GM12878 (cell line): ENCODE measurements around the gene HK2. TPM values are rescaled to one million over a fixed set of nuclear protein-coding genes. Genes with fewer than 3 reads are reported as not detected.
A peak's percentile ranks its signal among the peaks of the same experiment; 100 is the strongest.

Experiments
- CHD4 ChIP-seq: fragments of 200-600 bp; sonication (generic); IDR thresholded peaks from 2 replicates; pipeline ENCODE4 v1.6.1; 2016; ENCODE audit warnings: mild to moderate bottlenecking
- POLR2AphosphoS2 ChIP-seq: IDR thresholded peaks from 2 replicates; pipeline ENCODE4 v1.6.1; 2011; ENCODE audit warnings: low read depth, mild to moderate bottlenecking, low read length, improper control_type of control experiment, moderate library complexity
- RCOR1 ChIP-seq: conservative IDR thresholded peaks from 2 replicates; pipeline ENCODE4 v1.6.1; 2012; ENCODE audit warnings: low read depth, low read length, improper control_type of control experiment
- RFX5 ChIP-seq: IDR thresholded peaks from 2 replicates; pipeline ENCODE4 v1.6.1; 2011; ENCODE audit warnings: low read depth, low read length, improper control_type of control experiment
- RUNX3 ChIP-seq: IDR thresholded peaks from 2 replicates; pipeline ENCODE4 v1.6.1; 2012; ENCODE audit warnings: low read length, inconsistent platforms
- SMAD5 ChIP-seq: IDR thresholded peaks from 2 replicates; pipeline ENCODE4 v1.6.1; 2016; ENCODE audit warnings: antibody characterized with exemption, low read depth
- SMC3 ChIP-seq: IDR thresholded peaks from 2 replicates; pipeline ENCODE4 v1.6.1; 2011; ENCODE audit warnings: low read length, improper control_type of control experiment, borderline replicate concordance
- SP1 ChIP-seq: IDR thresholded peaks from one replicate; pipeline ENCODE4 v1.6.1; 2011; ENCODE audit warnings: low read depth, low read length
- TARDBP ChIP-seq: IDR thresholded peaks from 2 replicates; pipeline ENCODE4 v1.6.1; 2016; ENCODE audit warnings: borderline replicate concordance
- TBL1XR1 ChIP-seq: IDR thresholded peaks from 2 replicates; pipeline ENCODE4 v1.6.1; 2012; ENCODE audit warnings: low read depth, low read length, improper control_type of control experiment
- TCF3 ChIP-seq: IDR thresholded peaks from 2 replicates; pipeline ENCODE4 v1.6.1; 2012; ENCODE audit warnings: low read depth, mild to moderate bottlenecking, low read length, borderline replicate concordance; ENCODE audit not compliant: insufficient read depth
- ZSCAN29 ChIP-seq: fragments of 450-650 bp; IDR thresholded peaks from 2 replicates; pipeline ENCODE4 v1.6.1; 2017; ENCODE audit warnings: mild to moderate bottlenecking, moderate library complexity
- ZZZ3 ChIP-seq: IDR thresholded peaks from 2 replicates; pipeline ENCODE4 v1.6.1; 2011; ENCODE audit warnings: low read depth; ENCODE audit not compliant: control insufficient read depth, insufficient read length
- polyA plus RNA-seq, 11 experiments: library from polyadenylated mRNA; depleted of rRNA in 4 of 11; unstranded in 6 of 11; stranded (reverse) in 5 of 11; fragments of >200 nt; fragmentation: Nextera tagmentation in 4 of 11; fragmentation: Illumina TruSeq in 1 of 11; extraction: Ambion mirVana in 4 of 11; extraction: Trizol in 1 of 11; gene quantifications; 1 replicate in 1 of 11; 2 replicates in 10 of 11; pipeline versions ENCODE4 v1.2.1 to v1.2.3, GENCODE V29; 2011 to 2016; ENCODE audit warnings: inconsistent platforms in 2 of 11, missing spikeins in 2 of 11, low read depth in 1 of 11
- total RNA-seq, 4 experiments: library from RNA; depleted of rRNA in 3 of 4; stranded (reverse); fragments of >200 nt in 3 of 4; fragmentation: Illumina TruSeq in 1 of 4; extraction: Trizol in 1 of 4; gene quantifications; 2 replicates each; pipeline versions ENCODE4 v1.2.1 to v1.2.3, GENCODE V29; 2013 to 2021
- TF ChIP-seq, protein P1 (sequence below): fragments of 450-650 bp; IDR thresholded peaks from 2 replicates; pipeline ENCODE4 v1.6.1; 2017; ENCODE audit warnings: low read depth, mild to moderate bottlenecking, moderate library complexity
- TF ChIP-seq, protein P2 (sequence below): fragments of 450-650 bp; formaldehyde crosslinking; IDR thresholded peaks from 2 replicates; pipeline ENCODE4 v1.4.0; 2020; ENCODE audit warnings: mild to moderate bottlenecking, moderate library complexity

The HK2 gene
- total and polyA plus RNA-seq, 10 of the 15 experiments (the other 5 are each of a cell fraction or from before 2014, with no cell fraction given) = 5.0 to 73.1 (median 20.2) TPM

DNA sequence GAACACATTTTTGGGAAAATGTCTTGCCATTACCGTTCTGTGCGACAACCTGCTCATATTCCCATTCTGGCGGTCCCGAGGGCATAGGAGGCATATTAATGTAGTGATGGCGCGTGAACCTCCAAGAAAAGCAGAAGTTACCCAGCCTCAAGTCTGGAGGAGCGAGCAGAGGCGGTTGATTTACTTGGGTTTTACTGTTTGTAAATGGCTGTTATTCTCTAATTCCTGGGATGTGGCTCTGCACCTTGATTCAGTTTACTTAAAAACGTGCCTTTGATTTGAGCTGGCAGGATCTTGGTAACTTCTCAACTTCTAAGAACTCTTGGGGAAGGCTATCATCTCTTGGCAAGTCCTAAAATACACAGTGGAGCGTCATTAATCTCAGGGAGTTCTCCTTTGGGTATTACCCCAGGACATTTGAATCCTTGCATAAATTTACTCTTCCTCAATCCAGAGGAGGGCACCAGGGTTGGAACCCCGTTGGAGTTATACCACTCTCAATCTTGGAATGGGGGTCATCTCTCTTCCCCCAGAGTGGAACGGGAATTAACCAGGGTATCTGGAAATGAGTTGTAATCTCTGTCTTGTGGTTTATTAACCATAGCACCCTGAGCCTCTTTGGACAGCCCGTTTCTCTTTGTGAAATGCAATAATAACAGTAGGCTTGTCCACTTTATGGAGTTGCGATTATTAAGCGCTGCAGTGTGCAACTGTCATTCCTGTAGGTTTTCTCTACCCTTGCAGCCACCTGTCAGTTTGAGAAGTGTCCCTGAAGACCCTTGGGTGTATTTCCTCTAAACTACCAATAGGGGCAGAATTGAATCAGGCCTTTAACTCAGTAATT lies 2.1 kb downstream of the HK2 start (continued):
- TF ChIP-seq, protein P1, sequence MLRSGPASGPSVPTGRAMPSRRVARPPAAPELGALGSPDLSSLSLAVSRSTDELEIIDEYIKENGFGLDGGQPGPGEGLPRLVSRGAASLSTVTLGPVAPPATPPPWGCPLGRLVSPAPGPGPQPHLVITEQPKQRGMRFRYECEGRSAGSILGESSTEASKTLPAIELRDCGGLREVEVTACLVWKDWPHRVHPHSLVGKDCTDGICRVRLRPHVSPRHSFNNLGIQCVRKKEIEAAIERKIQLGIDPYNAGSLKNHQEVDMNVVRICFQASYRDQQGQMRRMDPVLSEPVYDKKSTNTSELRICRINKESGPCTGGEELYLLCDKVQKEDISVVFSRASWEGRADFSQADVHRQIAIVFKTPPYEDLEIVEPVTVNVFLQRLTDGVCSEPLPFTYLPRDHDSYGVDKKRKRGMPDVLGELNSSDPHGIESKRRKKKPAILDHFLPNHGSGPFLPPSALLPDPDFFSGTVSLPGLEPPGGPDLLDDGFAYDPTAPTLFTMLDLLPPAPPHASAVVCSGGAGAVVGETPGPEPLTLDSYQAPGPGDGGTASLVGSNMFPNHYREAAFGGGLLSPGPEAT = no peak
- TF ChIP-seq SP1 (no peak), TARDBP (no peak), CHD4 (no peak), TBL1XR1 (no peak), TCF3 (no peak), SMC3 (peak; percentile 39; the same call in 1 of the 2 replicates), POLR2AphosphoS2 (no peak), RUNX3 (peak; percentile 81), RCOR1 (no peak), SMAD5 (no peak), ZSCAN29 (no peak), ZZZ3 (no peak), RFX5 (no peak)
- TF ChIP-seq, protein P2, sequence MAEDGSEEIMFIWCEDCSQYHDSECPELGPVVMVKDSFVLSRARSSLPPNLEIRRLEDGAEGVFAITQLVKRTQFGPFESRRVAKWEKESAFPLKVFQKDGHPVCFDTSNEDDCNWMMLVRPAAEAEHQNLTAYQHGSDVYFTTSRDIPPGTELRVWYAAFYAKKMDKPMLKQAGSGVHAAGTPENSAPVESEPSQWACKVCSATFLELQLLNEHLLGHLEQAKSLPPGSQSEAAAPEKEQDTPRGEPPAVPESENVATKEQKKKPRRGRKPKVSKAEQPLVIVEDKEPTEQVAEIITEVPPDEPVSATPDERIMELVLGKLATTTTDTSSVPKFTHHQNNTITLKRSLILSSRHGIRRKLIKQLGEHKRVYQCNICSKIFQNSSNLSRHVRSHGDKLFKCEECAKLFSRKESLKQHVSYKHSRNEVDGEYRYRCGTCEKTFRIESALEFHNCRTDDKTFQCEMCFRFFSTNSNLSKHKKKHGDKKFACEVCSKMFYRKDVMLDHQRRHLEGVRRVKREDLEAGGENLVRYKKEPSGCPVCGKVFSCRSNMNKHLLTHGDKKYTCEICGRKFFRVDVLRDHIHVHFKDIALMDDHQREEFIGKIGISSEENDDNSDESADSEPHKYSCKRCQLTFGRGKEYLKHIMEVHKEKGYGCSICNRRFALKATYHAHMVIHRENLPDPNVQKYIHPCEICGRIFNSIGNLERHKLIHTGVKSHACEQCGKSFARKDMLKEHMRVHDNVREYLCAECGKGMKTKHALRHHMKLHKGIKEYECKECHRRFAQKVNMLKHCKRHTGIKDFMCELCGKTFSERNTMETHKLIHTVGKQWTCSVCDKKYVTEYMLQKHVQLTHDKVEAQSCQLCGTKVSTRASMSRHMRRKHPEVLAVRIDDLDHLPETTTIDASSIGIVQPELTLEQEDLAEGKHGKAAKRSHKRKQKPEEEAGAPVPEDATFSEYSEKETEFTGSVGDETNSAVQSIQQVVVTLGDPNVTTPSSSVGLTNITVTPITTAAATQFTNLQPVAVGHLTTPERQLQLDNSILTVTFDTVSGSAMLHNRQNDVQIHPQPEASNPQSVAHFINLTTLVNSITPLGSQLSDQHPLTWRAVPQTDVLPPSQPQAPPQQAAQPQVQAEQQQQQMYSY (CRISPR knock-in tag) = no peak
